HG03045 (cell line): ENCODE data around the gene COL28A1.

ENCODE experiments used
- ATAC-seq: cut with Tn5 transposase; IDR thresholded peaks from one replicate; pipeline ENCODE4 v1.9.1; 2021; ENCODE audit warnings: mild to moderate bottlenecking, moderate library complexity; ENCODE audit not compliant: unreplicated experiment

COL28A1 gene

GRCh38 chr7:7344583-7344982 lies 191.1 kb downstream of the COL28A1 start:
- ATAC-seq: no peak

GRCh38 chr7:7335909-7336308 lies 199.8 kb downstream of the COL28A1 start:
- ATAC-seq: no peak

- ATAC-seq: no peak
Observed at GRCh38 chr7:7335215-7335614, 200.5 kb downstream of the COL28A1 start.

- no peak for ATAC-seq
Observed at GRCh38 chr7:7333610-7334009, 202.1 kb downstream of the COL28A1 start.

- ATAC-seq: no peak
Observed at GRCh38 chr7:7331523-7331922, 204.2 kb downstream of the COL28A1 start.

GRCh38 chr7:7330997-7331396 lies 204.7 kb downstream of the COL28A1 start:
- ATAC-seq: no peak

GRCh38 chr7:7329326-7329725 lies 206.3 kb downstream of the COL28A1 start:
- ATAC-seq: no peak

GRCh38 chr7:7327423-7327822 lies 208.2 kb downstream of the COL28A1 start:
- no peak for ATAC-seq

- no peak for ATAC-seq
Observed at GRCh38 chr7:7324698-7325097, 211.0 kb downstream of the COL28A1 start.

GRCh38 chr7:7323921-7324320 lies 211.8 kb downstream of the COL28A1 start:
- ATAC-seq: no peak

- no peak for ATAC-seq
Observed at GRCh38 chr7:7323352-7323751, 212.3 kb downstream of the COL28A1 start.

- ATAC-seq: peak; percentile 93
Observed at GRCh38 chr7:7321681-7322080, 214.0 kb downstream of the COL28A1 start.

- ATAC-seq: no peak
Observed at GRCh38 chr7:7318601-7319000, 217.1 kb downstream of the COL28A1 start.

GRCh38 chr7:7317850-7318249 lies 217.8 kb downstream of the COL28A1 start:
- ATAC-seq: no peak

- ATAC-seq: no peak
Observed at GRCh38 chr7:7315851-7316250, 219.8 kb downstream of the COL28A1 start.

- no peak for ATAC-seq
Observed at GRCh38 chr7:7312323-7312722, 223.3 kb downstream of the COL28A1 start.

- no peak for ATAC-seq
Observed at GRCh38 chr7:7311001-7311400, 224.7 kb downstream of the COL28A1 start.

- ATAC-seq: no peak
Observed at GRCh38 chr7:7309203-7309602, 226.5 kb downstream of the COL28A1 start.
